Activated CD8-positive, alpha-beta memory T cell treated with anti-CD3 and anti-CD28 coated beads, Interleukin-2, amount 50 U/mL, for 24 hours (primary cell): ENCODE data around the gene PPM1K.

Source experiments
- DNase-seq: peaks from one replicate; pipeline ENCODE4 v3.0.0-alpha.2; 2020; ENCODE audit errors: extremely low read depth

PPM1K gene

DNA sequence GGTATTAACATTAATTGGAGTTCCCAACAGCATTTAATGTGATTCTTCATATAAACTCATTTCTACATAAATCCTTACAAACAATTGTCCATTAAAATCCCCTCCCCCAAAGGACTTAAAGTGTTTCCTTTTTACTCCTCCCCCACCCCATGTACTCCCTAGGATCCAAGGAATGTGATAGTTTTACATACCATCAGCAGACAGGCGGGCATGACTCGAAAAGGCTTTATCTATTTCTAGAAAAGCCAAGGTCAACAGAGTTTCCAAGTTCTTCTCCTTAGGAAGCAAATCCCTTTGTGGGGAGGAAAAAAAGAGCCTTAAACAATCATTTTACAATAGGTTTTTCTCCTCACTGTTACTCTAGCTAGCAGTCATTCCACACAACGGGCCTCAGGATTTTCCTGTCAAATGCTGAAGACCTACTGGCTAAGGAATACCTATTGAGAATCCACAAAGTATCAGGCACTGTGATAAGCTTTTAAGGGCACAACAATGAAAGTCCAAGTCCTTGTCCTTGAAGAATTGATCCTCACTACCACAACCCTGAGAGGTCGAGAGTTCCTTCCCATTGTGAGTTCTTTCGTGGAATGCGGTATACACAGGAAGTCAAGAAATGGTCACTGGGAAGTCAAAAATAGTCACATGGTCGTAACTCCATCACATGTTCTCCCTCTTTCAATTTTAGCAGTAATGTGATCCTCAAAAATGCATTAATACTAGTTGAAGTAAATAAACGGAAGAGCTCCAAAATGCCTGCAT lies 7.2 kb downstream of the PPM1K start:
- no peak for DNase-seq

GRCh38 chr4:88275949-88276515 lies 8.3 kb downstream of the PPM1K start:
- DNase-seq: no peak

- DNase-seq: no peak
Measured at GRCh38 chr4:88275516-88275915, 8.8 kb downstream of the PPM1K start.

GRCh38 chr4:88268913-88269312 lies 15.4 kb downstream of the PPM1K start:
- no peak for DNase-seq

DNA sequence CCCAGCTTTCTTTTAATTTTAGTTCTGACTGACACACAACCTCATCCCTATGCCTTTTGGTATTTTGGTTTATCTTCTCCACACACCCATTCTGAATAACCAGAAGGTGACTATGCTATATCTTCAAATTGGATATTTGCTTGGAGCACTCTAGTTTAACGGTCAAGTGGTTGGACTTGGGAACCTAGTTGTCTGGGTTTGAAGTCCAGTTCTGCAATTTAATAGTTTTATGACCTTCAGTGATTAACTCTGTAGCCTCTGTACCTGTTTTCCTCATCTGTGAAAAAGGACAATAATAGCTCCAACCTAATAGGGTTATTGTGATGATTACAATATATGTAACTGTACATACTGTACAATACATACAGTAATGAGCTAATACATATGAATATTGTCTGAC lies 20.0 kb downstream of the PPM1K start:
- DNase-seq: no peak

DNA sequence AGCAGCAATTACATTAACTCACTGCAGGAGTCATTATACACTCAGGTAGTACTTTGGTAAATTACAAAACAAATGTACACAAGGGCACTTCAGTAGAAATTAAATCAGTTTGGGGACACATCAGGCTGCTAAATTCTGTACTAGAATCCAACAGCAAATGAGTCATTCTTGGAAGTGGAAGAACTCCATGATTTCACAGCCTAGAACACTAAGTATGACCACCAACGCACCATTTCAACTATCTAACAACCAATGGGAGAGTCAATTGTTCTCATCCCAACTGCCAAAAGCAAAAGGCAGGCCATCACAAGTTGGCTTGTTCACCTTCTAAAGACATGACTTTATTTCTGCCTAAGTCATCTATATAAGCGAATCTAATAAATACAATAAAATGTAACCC lies 26.6 kb downstream of the PPM1K start:
- no peak for DNase-seq

GRCh38 chr4:88255111-88255510 lies 29.2 kb downstream of the PPM1K start:
- no peak for DNase-seq

DNA sequence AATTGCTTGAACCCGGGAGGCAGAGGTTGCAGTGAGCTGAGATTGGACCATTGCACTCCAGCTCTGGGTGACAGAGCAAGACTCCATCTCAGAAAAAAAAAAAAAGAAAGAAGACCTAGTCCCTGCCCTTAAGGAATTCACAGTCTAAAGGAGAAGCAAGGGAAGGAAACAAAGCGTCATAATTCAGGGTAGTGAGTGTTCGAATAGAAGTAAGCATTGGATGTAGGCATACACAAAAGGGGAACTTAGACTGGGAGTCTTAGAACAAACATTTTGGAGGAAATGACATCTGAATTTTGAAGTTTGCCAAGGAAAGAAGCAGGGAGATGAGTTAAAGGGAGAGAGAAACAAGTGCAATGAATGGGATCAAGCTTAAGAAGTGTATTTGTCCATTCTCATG lies 32.4 kb downstream of the PPM1K start:
- DNase-seq: no peak

DNA sequence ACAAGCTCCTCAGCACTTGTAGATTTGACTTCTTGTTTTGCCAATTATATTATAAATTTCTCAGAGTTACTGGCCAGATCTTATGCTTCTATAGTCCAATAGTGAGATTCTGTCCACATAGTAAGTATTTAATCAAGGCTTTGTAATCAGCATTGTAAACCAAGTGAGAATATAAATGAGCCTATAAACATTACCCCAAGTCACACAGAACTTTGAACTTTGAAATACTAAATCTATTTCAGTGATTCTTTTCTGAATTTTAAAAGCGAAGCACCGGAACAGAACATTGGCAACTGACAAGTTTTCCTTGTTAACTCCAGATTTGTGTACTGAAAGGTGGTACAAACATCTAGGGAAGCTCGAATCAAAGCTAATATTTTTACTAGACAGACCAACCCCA lies 37.2 kb downstream of the PPM1K start:
- no peak for DNase-seq

GRCh38 chr4:88246600-88246999 lies 37.8 kb downstream of the PPM1K start:
- DNase-seq: no peak

GRCh38 chr4:88244816-88245579 lies 39.4 kb downstream of the PPM1K start:
- no peak for DNase-seq

GRCh38 chr4:88244056-88244455 lies 40.3 kb downstream of the PPM1K start:
- no peak for DNase-seq

DNA sequence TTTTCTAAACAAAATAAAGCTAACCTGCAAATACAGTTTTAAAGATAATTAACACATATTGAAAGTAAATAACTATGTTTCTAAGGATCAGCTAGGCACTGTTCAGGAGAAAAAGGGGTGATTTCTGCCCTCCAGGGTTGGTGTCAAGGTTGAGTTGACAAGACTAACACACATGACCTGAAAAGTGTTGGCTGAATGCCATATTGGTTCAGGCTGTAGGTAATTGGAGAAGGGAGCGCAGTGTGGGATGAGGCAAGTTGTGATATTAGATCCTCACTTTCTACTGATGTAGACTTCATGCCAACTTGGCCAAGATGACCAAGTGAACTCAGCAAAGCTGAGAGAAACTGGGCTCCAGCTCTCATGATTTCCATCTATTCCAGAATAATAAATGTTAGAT lies 42.2 kb downstream of the PPM1K start:
- no peak for DNase-seq

- no peak for DNase-seq
Measured at GRCh38 chr4:88240297-88240714, 44.1 kb downstream of the PPM1K start.

DNA sequence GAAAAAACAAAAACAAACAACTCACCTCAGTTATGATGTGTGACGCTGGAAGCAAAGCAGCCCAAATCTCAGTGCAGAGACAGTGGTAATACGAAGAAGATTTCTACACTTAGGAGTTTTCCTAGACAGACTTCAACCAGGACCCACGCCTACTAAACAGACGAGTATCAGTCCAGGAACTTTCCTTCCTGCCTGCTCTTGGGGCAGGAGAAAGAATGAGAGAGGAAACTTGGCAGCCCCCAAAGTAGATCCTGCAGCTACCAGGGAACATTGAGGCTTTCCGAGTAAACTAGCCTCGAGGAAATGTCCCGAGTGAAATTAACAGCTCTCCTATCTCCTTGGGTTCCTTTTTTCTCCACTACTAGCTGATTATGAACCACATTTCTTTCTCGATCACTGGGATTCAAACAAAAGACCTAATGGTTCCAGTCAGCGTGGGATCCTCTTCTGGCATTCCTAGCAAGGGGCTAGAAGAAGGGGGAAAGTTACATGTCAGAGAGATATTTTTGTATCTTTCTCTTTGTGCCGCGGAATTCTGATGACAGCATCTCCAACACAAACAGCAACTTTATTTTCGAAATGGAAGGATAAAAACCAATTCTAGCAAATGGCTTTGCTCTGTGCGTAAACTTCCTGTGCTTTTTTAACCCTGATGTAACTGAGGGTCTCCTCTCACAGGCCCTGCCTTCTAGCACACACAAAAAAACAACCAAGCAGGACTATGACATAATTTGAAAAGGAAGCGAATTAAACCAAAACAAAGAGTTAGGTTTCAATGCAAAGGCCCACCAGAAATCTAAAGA lies 53.2 kb downstream of the PPM1K start:
- DNase-seq: no peak

GRCh38 chr4:88230461-88230891 lies 53.9 kb downstream of the PPM1K start:
- DNase-seq: no peak

DNA sequence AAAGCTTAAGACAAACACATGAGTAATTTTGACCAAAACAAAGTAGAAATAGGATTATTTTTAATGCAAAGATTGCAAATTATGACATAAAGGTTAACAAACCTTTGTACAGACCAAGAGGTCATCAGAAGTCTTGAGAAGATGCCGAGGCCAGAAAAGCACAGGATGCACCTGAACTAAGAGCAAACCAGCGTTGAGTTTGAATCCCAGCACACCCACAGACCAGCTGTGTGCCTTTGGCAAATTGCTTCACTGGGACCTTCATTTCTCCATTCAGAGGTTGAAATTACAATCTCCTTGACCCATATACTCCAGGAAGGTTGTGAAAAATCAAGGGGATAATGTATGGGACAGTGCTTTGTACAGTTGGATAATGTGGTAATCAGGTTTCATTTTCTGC lies 56.6 kb downstream of the PPM1K start:
- DNase-seq: no peak

DNA sequence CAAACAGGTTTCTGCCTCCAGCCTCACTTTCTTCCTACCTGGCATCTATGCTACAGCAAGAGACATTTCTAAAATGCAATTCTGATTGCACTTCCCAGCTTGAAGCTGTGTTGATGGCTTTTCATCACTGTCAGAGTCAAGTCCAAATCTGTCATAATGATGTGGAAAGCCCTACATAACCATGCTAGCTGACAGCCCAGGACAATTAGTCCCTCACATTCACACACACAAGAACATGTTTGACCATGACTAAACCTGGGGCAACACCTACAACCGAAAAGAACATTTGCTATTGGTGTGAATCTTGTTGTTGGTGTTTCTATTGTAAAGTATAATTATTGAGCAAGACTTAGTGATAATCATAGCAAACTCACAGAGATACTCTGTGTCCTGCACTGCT lies 58.2 kb downstream of the PPM1K start:
- DNase-seq: no peak

GRCh38 chr4:88225232-88226105 lies 58.9 kb downstream of the PPM1K start:
- DNase-seq: no peak

DNA sequence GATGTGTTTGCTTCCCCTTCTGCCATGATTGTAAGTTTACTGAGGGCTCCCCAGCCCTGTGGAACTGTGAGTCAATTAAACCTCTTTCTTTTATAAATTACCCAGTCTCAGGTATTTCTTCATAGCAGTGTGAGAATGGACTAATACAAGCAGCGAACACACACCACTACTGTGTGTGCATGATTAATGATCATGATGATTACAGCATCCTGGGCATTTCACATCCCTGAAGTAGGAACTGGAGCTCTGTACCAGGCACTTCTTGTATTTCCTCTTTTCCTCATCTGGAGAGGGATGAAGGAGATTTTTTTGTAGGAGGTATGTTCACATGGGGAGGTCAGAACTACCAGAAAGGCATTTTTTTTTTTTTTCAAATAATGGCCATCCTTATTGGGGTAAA lies 60.8 kb downstream of the PPM1K start:
- DNase-seq: no peak

DNA sequence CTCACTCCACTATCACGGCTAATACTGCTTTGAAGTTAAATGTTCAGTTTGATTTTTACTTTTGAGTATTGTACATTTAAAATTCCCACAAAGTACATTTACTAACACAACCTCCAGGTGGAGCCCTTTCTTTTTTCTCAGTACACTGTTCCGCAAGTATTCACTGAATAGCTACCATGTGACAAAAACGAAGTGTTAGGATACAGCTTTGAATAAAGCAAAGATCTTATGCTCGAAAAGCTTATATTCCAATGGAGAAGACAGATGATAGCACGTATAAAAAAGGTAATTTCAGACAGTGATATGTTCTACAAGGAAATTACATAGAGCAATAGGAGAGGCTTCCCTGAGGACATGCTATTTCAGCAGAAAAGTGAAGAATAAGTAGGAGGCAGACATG lies 65.3 kb downstream of the PPM1K start:
- no peak for DNase-seq
